Measurements from ENCODE around the gene ATP6V0D1. TPM values are rescaled to one million over a fixed set of nuclear protein-coding genes. Genes with fewer than 3 reads are reported as not detected.

Gene ATP6V0D1
- polyA plus RNA-seq, 3 donors = 354 to 687 (median 631) TPM

- Histone ChIP-seq H2AFZ (ENCODE audit: insufficient read depth, low read depth, low read length, poor library complexity, severe bottlenecking) (no peak overlapping the region), H3K4me1 (ENCODE audit: control insufficient read depth in 1 of 2, insufficient read depth in 2 of 2, low read length in 2 of 2) (peaks cover 10 to 13% of the 10 kb centered on the region in 2 donors), H3K9ac (ENCODE audit: insufficient read depth, low read length, poor library complexity, severe bottlenecking) (no peak overlapping the region), H3K4me2 (replicated peaks; ENCODE audit: extremely low read depth, low read length, poor library complexity, severe bottlenecking) (no peak overlapping the region), H3K4me3 (replicated peaks in 1 of 3; ENCODE audit: low read depth in 2 of 3, low read length in 3 of 3) (no peak overlapping the region), H3K27me3 (ENCODE audit: control insufficient read depth in 2 of 2, insufficient read depth in 2 of 2, low read length in 2 of 2) (peaks cover 0 to 13% of the 10 kb centered on the region in 2 donors), H3K79me2 (ENCODE audit: insufficient read depth, low read length) (no peaks in the 10 kb centered on the region), H4K20me1 (ENCODE audit: insufficient read depth, low read length) (no peaks in the 10 kb centered on the region), H3K9me3 (replicated peaks in 1 of 2; ENCODE audit: control insufficient read depth in 1 of 2, insufficient read depth in 1 of 2, low read length in 2 of 2) (no peaks in the 10 kb centered on the region), H3K27ac (ENCODE audit: low read depth in 1 of 2, low read length in 2 of 2) (no peak overlapping the region), H3K36me3 (replicated peaks in 1 of 2; ENCODE audit: control insufficient read depth in 1 of 2, insufficient read depth in 2 of 2, low read length in 2 of 2) (no peaks in the 10 kb centered on the region)
- Mint-ChIP-seq H3K4me1 (peaks cover 10% of the 10 kb centered on the region), H3K27me3 (ENCODE audit: low read depth in 3 of 3) (peaks cover 6 to 39% (median 29%) of the 10 kb centered on the region in 3 donors), H3K9me3 (peaks cover 0 to 1% (median 0%) of the 10 kb centered on the region in 7 donors), H3K36me3 (no peaks in the 10 kb centered on the region), H3K27ac (no peak overlapping the region), H3K4me3 (peak overlapping the region in 1 of 2 donors; percentile 5)
- 100% methylated on average over 2 of the region's 3 CpGs for WGBS (ENCODE audit: insufficient coverage)
- intact Hi-C loops (cut with micrococcal nuclease) = no loop called here
- DNase-seq = no peak
- TF ChIP-seq CTCF (IDR thresholded peaks at IDR 0.05) = no peak
Observed at GRCh38 chr16:67419502-67419901, 61.5 kb downstream of the ATP6V0D1 start.

DNA sequence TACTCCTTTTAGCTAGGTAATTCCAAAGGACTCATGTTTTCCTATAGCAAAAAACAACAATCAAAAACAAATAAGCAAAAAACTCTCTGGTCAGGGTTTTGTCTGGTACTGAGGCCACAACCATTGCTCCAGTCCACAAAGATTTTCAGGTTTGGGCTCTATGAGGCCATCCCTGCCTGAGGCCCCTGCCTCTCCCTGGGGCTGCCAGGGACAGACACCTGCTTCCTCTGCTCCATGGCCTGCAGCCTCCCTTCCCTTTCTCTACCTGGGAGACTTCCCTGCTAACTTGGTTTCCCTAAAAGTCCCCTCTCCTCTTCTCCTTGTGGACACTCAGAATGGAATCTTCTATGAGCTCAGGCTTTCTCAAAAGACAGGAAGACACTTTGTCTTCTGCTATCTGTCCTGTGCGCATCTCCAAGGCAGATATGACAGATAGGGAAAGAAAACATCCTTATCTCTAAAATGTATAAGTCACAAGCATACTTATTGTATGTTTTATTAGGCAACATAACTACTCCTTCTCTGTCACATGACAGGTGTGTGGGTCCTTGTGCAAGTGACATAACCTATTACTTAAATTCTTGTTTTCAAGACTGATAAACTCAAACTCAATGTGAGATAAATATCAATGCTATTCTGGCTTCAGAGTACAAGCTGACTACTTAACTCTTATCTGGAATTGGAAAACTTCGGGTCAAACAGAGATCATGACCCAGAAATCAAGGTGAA, 63.5 kb downstream of the ATP6V0D1 start:
- no peak overlapping the region for H3K27ac ChIP-seq (ENCODE audit: low read depth in 1 of 2, low read length in 2 of 2)
- peaks cover 10 to 13% of the 10 kb centered on the region in 2 donors for H3K4me1 ChIP-seq (ENCODE audit: control insufficient read depth in 1 of 2, insufficient read depth in 2 of 2, low read length in 2 of 2)
- Mint-ChIP-seq H3K36me3 (no peaks in the 10 kb centered on the region), H3K4me3 (no peak overlapping the region), H3K27ac (no peak overlapping the region), H3K27me3 (ENCODE audit: low read depth in 3 of 3) (peaks cover 8 to 31% (median 29%) of the 10 kb centered on the region in 3 donors), H3K9me3 (no peaks in the 10 kb centered on the region), H3K4me1 (peaks cover 11% of the 10 kb centered on the region)
- no peak for DNase-seq
- H3K4me3 ChIP-seq (replicated peaks in 1 of 3; ENCODE audit: low read depth in 2 of 3, low read length in 3 of 3) = no peak overlapping the region
- no peaks in the 10 kb centered on the region for H3K9me3 ChIP-seq (replicated peaks in 1 of 2; ENCODE audit: control insufficient read depth in 1 of 2, insufficient read depth in 1 of 2, low read length in 2 of 2)
- H4K20me1 ChIP-seq (ENCODE audit: insufficient read depth, low read length) = no peaks in the 10 kb centered on the region
- TF ChIP-seq CTCF (IDR thresholded peaks at IDR 0.05) = no peak
- WGBS (ENCODE audit: insufficient coverage) = 100% methylated on average over 1 of the region's 2 CpGs
- no peak overlapping the region for H3K9ac ChIP-seq (ENCODE audit: insufficient read depth, low read length, poor library complexity, severe bottlenecking)
- intact Hi-C loops (cut with micrococcal nuclease) = no loop called here
- no peak overlapping the region for H3K4me2 ChIP-seq (replicated peaks; ENCODE audit: extremely low read depth, low read length, poor library complexity, severe bottlenecking)
- H3K79me2 ChIP-seq (ENCODE audit: insufficient read depth, low read length) = no peaks in the 10 kb centered on the region
- no peak overlapping the region for H2AFZ ChIP-seq (ENCODE audit: insufficient read depth, low read depth, low read length, poor library complexity, severe bottlenecking)
- no peaks in the 10 kb centered on the region for H3K36me3 ChIP-seq (replicated peaks in 1 of 2; ENCODE audit: control insufficient read depth in 1 of 2, insufficient read depth in 2 of 2, low read length in 2 of 2)
- peaks cover 0 to 11% of the 10 kb centered on the region in 2 donors for H3K27me3 ChIP-seq (ENCODE audit: control insufficient read depth in 2 of 2, insufficient read depth in 2 of 2, low read length in 2 of 2)
